HG02763 (cell line): ENCODE results near the gene PRKCA.

Experiments
- ATAC-seq: cut with Tn5 transposase; IDR thresholded peaks from one replicate; pipeline ENCODE4 v1.9.1; 2021; ENCODE audit warnings: mild to moderate bottlenecking, moderate library complexity; ENCODE audit not compliant: unreplicated experiment

Gene PRKCA

GRCh38 chr17:66841744-66842143 lies 539.3 kb downstream of the PRKCA start:
- ATAC-seq = no peak

GRCh38 chr17:66842505-66842904 lies 540.1 kb downstream of the PRKCA start:
- no peak for ATAC-seq

- ATAC-seq = no peak
These were observed 540.5 kb downstream of the PRKCA start for GRCh38 chr17:66842959-66843358.

- ATAC-seq = no peak
These were observed 541.2 kb downstream of the PRKCA start for GRCh38 chr17:66843627-66844026.

GRCh38 chr17:66847704-66848103 lies 545.3 kb downstream of the PRKCA start:
- no peak for ATAC-seq

GRCh38 chr17:66848496-66848895 lies 546.1 kb downstream of the PRKCA start:
- ATAC-seq = no peak

GRCh38 chr17:66849032-66849655 lies 546.7 kb downstream of the PRKCA start:
- ATAC-seq = no peak

GRCh38 chr17:66849851-66850580 lies 547.6 kb downstream of the PRKCA start:
- ATAC-seq = no peak

GRCh38 chr17:66850692-66851091 lies 548.3 kb downstream of the PRKCA start:
- no peak for ATAC-seq

- ATAC-seq = no peak
These were observed 552.8 kb downstream of the PRKCA start for GRCh38 chr17:66855204-66855603.

GRCh38 chr17:66858226-66859083 lies 556.0 kb downstream of the PRKCA start:
- ATAC-seq = no peak

- no peak for ATAC-seq
These were observed 556.9 kb downstream of the PRKCA start for GRCh38 chr17:66859353-66859752.

- no peak for ATAC-seq
These were observed 557.8 kb downstream of the PRKCA start for GRCh38 chr17:66860204-66860603.
